Activated CD4-positive, alpha-beta T cell treated with anti-CD3 and anti-CD28 coated beads, Interleukin-2, amount 50 U/mL, for 48 hours (primary cell): ENCODE results near the gene DLEC1.
A peak's percentile ranks its signal among the peaks of the same experiment; 100 is the strongest.
"Not testable (repeated sequence)": the region's sequence is repeated elsewhere in the genome, so short reads cannot be mapped to it uniquely, and the experiment has no call there.

Experiments used
- DNase-seq, 2 experiments: peaks; one replicate each; pipeline ENCODE4 v3.0.0-alpha.2; 2020

DLEC1 gene

DNA sequence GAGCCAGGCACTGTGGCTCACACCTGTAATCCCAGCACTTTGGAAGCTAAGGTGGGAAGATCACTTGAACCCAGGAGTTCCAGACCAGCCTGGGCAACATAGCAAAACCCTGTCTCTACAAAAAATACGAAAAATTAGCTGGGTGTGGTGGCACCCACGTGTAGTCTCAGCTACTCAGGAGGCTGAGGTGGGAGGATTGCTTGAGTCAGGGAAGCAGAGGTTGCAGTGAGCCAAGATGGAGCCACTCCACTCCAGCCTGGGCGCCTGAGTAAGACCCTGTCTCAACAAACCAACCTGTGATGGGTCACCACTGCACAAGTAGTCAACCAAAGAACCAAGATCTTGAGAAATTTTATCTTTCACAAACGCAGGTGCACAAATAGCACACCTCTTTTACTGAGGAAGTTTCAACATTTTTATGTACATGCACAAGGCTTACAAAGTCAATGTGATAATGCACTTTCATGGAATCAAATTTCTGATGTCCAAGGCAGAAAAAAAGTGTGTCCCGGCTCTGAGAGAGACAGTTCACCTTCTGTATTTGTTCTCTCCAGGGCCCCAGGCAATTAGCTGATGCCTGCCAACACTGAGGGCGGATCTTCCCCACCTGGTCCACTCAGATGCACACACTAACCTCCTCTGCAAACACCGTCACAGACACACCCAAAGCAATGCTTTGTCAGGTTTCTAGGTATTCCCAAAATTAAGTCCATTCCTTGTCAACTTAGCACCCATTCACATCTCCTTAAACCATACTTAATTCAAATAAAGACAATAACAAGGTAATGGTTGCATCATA is 85.5 kb downstream of the DLEC1 start:
- no peak for DNase-seq

DNA sequence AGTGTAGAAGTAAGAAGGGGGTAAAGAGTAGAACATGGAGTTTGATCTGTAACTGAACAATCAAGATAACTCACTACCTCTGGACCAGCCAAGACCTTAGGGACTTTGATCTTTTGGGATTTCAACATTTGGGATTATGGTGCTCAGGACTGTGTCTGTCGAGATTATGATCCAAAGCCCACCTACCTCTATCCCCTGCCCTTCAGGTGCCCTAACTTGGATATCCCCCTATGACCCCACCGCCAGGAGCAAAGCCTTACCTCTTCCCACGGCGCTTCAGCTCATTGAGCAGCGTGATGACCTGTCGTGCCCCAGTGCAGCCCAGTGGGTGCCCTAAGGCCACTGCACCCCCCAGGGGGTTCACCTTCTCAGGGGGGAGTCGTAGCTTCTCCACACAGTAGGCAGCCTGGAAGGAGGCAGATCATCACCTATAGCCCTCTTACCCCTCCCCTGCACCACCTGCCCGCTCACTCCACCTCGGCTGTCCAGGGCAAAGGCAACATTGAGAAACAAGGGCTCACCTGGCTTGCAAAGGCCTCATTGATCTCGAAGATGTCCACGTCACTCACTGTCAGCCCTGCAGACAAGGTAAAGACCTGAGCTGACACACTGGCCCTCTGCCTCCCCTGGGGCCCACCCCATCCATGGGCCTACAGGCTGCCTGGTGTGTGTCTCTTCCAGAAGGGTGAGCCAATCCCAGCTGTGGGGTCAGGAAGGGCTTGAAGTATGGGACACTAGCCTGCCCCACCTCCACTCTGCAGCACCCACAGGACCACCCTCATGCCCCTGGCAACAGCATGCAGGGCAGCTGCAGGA is 86.5 kb downstream of the DLEC1 start:
- no peak for DNase-seq

DNA sequence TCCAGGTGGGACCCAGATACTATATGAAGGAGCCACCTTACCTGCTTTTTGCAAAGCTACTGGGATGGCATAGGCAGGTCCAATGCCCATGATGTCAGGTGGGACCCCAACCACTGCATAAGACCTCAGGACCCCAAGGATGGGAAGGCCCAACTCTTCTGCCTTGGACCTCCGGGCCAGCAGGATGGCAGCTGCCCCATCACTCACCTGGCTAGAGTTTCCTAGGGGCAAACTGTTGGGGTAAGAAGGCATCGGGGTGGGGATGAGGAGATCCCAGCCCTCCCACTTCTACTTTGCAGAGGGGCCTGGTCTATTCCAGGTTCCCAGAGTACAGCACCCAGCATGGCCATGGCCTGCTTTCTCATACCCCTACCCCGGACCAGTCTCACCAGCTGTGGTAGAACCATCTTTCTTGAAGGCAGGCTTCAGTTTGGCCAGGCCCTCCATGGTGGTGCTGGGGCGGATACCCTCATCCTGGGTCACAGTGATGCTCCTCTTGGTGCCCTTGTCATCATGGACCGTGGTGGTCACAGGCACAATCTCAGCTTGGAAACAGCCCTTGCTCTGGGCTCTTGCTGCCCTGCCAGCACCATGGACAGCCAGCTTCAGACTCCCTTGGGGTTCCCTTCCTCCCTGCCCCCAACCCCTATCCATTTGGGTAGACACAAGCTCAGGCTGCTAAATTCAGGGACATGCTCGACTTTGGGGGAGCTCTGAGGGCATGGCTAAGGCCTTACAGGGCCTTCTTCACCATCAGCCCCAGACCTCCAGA is 87.3 kb downstream of the DLEC1 start:
- DNase-seq = no peak

DNA sequence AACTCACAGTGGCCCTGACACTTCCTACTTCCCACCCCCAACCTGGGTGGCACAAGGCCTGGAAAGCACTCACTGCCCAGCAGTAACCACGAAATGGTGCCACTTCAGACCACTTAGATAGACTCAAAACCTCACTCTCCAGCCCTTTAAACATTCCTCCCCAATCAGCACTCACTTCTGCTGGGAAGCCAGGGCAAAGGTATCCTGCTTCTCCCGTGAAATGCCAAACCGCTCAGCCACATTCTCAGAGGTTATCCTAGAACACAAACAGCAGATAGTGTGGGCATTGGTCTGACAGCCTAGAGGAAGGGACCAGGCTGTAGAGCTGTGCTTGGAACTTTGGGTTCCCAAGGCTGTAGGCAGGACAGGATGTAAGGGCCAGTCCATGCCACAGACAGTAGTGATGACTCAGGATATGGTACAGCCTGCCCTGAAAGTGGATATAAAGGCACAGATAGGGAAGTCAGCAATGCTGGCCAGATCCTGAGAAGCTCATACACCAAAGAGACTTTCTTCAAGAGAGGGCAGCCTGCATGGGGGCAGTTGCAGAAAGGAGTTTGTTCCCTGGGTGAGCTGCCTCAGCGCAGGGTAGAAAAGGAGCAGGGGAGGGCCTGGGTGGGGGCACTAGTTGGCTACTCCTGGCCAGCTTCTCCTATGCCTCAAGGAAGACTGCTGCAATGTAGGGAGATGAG is 88.7 kb downstream of the DLEC1 start:
- DNase-seq = no peak

DNA sequence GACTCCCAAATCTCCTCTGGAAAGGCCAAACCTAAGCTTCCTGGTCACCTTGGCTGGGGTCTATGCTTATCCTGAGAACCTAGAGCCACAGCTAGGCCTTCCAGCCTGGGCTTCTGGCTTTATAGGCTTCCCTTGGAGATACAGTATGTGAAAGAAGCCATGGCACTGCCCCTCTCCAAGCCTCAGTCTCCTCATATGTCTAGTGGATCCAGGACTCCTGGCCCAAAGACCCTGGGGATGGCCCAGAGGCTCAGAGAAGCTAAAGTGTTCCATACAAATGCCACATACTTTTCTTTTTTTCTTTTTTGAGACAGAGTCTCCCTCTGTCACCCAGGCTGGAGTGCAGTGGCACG is 89.3 kb downstream of the DLEC1 start:
- DNase-seq = no peak

DNA sequence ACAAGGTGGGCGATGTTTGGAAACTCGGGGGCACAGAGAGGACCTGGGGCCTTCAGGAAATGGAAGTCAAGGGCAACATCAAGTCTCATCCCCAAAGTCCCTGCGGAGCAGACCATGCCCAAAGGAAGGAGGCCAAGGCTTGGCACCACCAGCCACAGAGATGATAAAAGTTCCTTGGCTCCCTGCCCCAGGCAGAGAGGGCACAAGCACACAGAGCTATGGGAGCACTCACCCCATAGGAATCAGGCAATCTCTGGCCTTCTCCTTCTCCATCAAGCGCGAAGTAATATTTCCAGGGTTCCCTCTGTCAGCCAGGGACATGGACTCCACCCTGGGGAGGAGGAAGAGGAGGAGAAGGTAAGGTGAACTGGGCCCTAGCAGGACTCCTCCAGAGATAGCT is 90.0 kb downstream of the DLEC1 start:
- DNase-seq = peak in 1 of 2 experiments; percentile 1

DNA sequence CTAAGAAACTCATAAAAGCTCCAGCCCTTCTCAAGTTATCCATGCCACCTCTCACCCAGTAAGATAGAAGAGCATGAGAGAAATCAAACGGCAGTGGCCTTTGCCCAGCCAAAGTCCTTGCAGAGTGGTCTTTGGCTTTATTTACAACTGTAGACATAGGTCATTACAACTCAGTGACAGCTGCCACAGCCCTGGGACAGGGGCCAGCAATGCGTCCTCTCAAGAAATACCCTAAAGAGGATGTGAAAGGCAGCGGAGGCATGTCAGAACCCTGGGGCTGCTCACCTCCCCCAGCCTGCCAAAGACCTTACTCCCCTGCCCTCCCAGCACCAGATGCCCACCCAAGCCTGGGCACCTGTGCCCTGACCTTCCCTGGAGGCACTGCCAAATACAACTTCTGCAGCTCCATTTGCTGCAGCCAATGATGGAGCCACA is 91.6 kb downstream of the DLEC1 start:
- DNase-seq = no peak

DNA sequence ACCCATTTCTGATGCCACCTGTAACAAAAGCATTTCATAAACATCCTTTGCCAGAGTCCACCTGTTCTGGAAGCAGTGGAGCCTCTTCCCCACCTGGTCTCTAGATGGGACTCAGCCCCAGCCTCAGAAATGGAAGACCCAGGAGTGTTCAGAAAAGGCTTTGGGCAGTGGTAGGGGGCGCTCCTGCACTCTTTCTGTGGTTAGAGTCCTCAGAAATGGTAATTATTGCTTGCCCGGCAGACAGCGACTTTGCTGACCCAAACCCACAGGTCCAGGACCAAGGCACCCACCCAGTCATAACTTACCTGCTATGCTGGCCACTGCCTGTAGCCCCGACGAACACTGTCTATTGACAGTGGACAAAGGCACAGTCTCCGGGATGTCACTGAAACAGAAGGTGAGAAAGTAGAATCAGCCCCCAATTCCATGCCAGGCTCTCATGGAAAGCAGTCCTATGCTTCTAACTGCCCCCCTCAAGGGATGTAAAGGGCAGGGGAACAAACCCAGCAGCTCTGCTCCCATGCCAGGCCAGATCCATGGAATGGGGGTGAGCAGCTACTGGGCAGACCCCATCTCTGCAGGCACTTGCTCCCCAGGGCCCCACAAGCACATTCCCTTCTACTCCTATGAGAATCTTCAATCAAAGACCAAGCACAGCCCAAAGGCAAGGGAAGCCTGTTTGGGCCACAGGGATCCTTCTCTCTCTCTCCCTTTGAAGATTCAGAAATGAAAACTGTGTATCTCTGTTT is 92.8 kb downstream of the DLEC1 start:
- DNase-seq = peak; percentile 40 to 48

DNA sequence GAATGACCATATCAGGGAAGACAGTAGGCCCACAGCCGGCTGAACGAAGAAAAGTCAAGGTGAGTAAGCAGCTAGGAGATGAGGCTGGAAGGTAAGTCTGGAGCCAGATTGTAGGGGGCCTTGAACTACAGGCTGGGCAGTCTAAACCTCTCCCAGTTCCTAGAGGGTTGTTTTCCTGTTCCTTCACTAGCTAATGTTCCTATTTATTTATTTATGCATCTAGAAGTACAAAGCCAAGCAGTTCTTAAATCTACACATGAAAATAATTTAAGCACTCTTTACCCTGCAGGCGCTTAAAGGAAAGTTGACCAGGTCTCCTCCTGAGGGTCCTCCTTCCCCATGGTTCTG is 94.2 kb downstream of the DLEC1 start:
- no peak for DNase-seq

DNA sequence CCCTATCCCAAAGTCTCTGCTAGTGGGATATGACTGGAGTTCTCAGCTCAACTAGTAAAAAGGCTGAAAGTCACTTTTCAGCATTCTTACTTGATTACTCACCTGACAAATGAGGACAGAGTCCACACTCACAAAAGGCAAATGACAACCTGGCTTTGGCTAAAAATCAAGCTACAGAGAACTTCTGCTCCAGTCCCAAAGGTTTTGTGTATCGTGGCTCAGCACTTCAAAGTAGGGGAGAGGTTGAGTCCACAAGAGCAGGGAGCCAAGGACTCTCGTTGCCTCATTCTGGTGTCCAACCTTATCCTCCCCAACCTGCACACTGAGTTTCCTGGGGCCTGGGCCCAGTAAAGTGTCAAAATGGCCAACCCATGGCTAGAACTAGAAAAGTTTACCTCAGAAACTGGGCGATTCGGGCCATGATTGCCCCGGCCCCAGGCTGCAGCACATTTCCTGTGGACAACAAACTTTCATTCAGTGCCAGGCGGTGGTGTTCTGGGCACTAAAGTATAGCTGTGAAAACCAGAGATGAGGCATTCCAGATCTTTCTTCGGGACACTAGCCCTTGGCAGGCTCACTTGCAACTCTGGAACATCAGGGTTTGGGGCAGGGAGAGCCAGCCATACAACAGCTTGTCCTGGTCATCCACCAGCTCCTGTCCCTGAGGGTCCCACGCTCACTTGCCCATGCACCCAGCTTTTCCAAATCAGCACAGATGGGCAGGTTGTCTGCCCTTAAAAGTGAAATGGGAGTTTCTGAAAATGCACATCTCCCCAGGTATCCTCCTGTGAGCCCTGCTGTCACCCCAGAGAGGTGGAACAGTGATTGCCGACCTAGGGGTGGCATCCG is 94.8 kb downstream of the DLEC1 start:
- no peak for DNase-seq

DNA sequence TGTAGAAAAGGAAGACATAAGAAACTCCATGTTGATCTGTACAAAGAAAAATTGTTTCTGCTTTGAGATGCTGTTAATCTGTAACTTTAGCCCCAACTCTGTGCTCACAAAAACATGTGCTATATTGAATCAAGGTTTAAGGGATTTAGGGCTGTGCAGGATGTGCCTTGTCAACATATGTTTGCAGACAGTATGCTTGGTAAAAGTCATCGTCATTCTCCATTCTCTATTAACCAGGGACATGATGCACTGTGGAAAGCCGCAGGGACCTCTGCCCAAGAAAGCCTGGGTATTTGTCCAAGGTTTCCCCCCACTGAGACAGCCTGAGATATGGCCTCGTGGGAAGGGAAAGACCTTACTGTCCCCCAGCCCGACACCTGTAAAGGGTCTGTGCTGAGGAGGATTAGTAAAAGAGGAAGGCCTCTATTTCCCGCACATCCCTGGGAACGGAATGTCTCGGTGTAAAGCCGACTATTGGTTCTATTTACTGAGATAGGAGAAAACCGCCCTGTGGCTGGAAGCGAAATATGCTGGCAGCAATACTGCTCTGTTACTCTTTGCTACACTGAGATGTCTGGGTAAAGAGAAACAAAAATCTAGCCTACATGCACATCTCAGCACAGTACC is 95.6 kb downstream of the DLEC1 start:
- DNase-seq = not testable (repeated sequence)

DNA sequence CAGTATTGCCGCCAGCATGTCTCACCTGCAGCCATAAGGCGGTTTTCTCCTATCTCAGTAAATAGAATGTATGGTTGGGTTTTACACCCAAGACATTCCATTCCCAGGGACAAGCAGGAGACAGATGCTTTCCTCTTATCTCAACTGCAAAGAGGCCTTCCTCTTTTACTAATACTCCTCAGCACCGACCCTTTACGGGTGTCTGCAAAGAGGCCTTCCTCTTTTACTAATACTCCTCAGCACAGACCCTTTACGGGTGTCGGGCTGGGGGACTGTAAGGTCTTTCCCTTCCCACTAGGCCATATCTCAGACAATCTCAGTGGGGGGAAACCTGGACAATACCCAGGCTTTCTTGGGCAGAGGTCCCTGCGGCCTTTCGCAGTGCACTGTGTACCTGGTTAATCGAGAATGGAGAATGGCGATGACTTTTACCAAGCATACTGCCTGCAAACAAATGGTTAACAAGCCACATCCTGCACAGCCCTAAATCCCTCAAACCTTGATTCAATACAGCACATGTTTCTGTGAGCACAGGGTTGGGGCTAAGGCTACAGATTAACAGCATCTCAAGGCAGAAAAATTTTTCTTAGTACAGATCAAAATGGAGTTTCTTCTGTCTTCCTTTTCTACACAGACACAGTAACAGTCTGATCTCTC is 96.7 kb downstream of the DLEC1 start:
- not testable (repeated sequence) for DNase-seq

DNA sequence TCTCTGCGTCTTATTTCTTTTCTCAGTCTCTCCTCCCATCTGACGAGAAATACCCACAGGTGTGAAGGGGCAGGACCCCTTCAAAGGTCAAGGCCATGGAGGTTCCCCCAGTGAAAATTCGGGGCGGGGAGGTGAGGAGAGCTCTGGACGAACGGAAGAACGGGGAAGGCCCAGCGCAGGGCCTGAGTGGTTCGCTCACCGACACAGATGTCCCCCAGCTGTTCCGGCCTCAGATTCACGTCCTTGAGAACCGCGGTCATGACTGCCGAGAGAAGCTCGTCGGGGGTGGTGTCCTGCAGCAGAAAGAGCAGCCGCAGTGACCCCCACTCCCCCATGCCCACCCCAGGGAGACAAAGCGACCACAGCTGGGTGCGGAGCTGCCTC is 97.4 kb downstream of the DLEC1 start:
- DNase-seq = peak in 1 of 2 experiments; percentile 32

DNA sequence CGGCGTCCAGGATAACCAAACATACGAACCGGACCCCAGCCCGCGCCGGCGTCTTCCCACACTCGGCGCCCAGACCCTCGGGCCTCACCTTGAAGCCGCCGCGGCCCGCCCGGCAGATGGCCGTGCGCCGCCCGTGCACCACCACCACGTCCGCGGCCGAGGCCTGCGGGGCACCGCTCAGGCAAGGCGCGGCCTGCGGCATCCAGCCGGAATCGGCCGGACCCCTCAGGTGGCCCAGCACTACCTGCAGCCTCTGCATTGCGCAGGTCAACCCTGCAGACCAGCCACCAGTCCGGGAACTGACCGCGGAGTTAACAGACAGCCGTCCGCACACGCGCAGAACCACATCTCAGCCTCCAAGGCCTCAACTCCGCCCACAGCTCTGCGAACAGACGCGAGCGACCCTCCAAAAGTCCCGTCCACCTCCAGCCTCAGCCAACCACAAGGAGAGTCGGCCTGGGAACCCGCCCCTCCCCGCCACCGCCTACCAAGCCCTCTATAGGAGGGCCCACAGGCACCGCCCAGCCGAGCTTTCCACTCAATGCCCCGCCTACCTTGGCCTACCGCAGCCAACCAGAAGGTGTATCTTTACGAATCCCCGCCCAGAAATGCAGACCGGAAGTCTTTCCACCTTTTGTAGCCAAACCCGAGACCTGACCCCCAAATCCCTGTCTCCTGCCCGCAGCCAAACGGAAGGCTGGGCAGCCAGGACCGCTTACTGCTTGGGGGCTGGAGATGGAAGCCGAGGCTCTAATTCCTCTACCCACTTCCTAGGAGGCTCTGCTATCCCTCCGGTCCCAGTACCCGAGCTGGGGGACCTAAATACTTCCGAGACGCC is 98.0 kb downstream of the DLEC1 start, which contains the start of gene ACAA1:
Gene ACAA1 (minus strand): TSS at position 351 of the 838 bp plus-strand sequence. CDS start 92 bp downstream, at position 259.
- peak; percentile 99 for DNase-seq

DNA sequence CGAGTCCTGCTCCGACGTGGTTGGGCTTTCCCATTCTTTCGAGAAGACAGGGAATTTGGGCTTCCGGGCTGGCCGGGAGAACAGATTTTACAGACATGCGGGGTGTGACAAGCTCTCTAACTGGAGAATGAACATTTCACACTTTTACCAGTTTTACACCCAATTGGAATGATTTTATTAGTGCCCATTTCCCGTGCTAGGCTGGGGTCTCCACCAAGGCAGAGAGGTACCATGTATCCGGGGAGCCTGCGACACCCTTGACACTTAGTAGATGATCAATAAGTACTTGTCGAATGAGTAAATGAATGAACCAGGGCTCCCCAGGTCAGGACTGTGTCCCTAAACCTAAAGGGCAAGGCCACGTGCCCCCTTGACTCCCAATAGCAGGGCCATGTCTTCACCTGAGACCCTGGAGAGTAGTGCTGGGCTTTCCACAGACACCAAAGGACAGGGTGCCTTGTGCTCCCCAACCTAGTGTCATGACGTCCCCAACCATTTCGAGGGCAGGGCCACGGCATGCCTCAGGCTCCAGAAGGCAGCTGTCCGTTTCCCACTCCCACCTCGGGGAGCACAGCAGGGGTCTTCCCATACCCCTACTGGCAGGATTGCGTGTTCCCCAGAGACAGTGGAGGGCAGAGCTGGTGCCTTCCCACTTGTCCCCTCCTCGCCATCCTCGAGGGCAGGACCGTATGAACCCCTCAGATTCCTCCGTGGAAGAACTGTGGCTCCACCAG is 98.8 kb downstream of the DLEC1 start:
- DNase-seq = peak; percentile 33 to 47

DNA sequence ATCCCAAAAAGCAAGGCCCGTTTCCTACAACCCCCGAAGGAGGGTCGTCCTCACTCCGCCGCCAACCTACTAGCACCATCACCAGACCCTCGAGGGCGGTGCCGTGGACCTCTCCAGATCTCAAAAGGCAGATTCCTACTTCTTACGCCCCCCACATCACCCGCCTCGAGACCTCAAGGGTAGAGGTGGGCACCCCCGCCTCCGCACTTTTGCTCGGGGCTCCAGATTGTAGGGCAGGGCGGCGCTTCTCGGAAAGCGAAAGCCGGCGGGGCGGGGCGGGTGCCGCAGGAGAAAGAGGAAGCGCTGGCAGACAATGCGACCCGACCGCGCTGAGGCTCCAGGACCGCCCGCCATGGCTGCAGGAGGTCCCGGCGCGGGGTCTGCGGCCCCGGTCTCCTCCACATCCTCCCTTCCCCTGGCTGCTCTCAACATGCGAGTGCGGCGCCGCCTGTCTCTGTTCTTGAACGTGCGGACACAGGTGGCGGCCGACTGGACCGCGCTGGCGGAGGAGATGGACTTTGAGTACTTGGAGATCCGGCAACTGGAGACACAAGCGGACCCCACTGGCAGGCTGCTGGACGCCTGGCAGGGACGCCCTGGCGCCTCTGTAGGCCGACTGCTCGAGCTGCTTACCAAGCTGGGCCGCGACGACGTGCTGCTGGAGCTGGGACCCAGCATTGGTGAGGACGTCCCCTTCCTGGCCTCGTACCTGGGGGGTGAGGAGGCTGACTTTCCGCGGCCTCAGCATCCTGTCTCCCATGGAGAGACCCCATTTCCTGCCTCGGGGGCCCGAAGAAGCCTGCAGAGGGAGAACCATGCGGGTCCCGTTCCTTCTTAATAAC is 99.6 kb downstream of the DLEC1 start, which contains the start of gene MYD88:
Gene MYD88 (plus strand): TSS at position 313 of the 842 bp plus-strand sequence. CDS start 40 bp downstream, at position 353.
- DNase-seq = peak; percentile 83 to 88

DNA sequence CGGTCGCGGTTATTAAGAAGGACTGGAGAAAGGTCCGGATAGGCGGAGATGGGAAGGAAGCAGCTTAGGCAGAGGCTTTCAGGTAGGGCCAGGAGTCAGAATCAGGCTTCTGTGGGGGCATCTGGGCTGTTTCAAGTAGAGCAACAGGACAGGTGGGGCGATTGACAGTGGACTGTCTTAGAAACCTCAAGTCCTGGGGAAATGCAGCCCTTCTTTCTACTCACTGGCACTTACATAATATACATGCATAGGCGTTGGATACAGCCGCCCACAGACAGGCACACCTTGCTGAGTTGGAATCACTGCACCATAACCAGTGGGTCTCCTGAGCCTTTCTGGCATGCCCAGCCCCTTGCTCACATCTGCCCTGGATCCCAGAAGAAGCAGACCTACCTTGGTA is 100.2 kb downstream of the DLEC1 start:
- DNase-seq = no peak
